Diencephalon (tissue), 1 donor: Measurements from ENCODE around the gene CA14. TPM values are rescaled to one million over a fixed set of nuclear protein-coding genes. Genes with fewer than 3 reads are reported as not detected.

Source experiments
- small RNA-seq: library from RNA; depleted of rRNA; stranded (forward); fragments of <200 nt; gene quantifications from one replicate; pipeline ENCODE3, GENCODE V24; 2014
- total RNA-seq: library from RNA; depleted of rRNA; stranded (reverse); fragments of >200 nt; gene quantifications from one replicate; pipeline ENCODE4 v1.2.3, GENCODE V29; 2014

CA14 gene
- total RNA-seq, result 1.8 TPM

DNA sequence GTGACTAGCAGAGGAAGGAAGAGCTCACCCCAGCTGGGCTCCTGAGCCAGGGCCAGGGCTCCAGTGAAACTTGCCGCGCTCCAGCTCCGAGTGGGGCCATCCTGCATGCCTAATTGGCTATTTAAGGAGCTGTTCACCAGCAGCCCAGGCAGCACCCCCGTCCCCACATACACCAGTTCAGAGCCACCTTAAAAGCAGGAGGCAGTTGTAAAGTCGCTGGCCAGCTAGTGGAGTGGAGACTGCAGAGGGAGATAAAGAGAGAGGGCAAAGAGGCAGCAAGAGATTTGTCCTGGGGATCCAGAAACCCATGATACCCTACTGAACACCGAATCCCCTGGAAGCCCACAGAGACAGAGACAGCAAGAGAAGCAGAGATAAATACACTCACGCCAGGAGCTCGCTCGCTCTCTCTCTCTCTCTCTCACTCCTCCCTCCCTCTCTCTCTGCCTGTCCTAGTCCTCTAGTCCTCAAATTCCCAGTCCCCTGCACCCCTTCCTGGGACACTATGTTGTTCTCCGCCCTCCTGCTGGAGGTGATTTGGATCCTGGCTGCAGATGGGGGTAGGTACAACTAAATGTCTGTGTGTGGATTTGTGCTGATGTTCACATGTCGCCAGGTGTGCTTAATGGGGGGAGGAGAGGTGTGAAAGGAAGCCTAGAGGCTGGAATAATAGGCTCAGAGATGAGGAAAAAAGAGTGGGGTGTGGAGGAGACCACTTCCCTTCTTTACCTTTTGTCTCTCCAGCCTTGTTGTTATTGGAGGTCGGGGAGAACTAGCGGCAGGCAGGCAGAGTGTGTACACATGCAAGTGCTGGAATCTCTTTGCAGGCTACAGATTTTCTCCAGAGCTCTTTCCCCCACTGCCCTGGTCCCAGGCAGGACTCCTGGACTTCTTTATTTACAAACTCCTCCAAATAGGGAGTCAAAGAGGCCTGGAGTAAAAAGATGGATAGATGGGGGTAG is at the start of gene CA14:
Gene CA14 (plus strand): TSS at position 151 of the 962 bp plus-strand sequence. CDS start 355 bp downstream, at position 506.

DNA sequence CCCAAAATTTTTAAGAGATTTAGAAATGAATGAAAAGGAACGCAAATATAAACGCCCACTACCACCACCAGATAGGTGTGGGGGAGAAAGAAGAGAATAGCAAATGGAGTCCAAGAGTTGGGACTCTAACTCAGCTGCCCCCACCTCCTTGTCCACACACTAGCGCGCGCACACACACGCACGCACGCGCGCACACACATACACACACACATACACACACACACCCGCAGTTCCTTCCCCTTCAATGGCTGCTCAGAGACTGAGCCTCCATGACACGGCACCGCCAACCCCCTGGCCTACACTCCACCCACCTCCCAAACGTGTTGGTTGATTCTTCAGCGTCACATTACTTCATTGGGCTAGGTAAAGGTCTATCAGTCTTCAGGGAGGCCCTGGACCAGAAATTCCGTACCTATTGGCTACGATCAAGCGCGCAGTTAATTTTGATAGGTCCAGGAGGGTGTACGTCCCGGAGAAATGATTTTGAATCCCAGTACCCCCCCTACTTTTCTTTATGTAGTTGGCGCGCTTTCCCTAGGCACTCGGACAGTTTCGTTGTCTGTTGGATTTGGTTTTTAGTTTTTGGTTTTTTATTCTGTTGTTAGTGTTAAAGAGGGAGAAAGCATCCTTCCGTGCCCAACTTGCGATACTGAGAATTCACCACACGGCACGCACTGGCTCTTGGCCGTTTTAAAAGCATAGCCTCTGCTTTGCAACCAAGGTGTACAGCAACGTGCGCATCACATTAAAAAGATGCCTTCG is 21.5 kb upstream of the CA14 start, which contains the start of gene ANP32E:
Gene ANP32E (minus strand): TSS at position 261 of the 762 bp plus-strand sequence. CDS start 326 bp downstream, outside the sequence.

DNA sequence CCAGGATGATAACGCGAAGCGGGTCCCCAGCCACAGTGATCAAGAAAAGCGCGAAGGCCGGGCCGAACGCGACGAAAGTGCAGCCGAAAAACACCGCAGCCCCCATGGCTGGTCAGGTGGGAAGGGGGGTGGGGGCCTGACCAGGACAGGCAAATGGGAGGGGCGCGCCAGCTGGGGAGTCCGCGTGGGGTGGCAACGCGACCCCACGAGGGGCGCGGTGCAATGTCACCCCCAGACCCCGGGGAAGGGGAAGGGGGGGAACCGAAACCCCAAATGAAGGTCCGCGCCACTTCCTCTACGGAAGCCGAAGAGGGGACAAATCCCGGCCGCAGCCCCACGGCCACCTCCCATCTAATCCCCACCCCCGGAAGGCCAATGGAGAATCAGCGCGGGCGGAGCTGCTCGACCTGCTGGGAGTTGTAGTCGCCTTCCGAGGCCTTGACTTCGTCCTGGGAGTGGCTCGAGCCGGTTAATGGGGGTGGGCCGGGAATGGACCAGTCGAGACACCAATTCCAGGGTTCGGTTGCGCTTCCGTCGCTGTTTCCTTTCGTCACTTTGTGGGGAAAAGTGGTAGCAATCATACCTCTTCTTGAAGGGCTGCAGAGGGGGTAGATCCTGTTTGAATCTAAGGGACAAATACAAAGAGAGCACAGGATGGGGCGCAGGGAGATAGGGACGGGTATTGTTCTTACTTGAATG is 11.3 kb downstream of the CA14 start, which contains the start of gene APH1A:
Gene APH1A (minus strand): TSS at position 312 of the 699 bp plus-strand sequence. CDS start 206 bp downstream, at position 106.

DNA sequence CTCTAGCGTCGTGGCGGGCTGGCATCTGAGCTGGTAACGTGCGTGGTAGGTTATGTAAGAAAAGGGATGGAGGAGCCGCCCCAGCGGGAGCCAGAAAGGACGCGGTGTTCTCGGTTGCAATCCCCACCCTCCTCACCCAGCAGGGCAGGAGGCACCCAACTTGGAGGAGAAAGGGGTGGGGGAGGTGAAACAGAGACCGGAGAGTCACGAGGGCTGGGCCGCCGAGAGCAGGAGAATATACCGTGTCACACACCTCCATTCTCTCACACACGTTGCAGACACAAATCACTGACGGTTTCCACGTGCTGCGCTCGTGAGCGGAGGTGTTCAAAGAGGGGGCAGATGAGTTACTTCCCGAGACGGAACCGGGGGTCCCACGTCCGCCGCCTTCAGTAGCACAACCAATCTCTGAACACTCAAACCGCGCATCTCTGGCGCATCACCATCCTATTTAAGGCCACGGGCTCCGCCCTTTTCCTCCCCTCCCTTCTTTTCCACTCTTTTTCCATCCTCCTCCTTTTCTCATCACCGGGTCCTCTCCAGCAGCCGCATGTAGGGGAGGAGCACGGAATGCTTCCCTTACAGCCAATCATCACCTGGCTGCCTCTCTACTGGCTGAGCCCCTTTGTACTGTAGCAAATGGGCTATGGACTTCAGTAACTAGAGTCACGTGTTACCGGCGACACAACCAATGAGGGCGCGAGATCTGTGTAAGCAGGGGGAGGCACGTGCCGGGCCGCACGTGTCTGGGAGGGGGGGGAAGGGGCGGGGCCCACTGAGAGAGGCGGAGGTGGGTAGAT is 24.4 kb downstream of the CA14 start, which contains the start of gene CIART:
Gene CIART (plus strand): TSS at position 797 of the 800 bp plus-strand sequence. CDS start 714 bp downstream, outside the sequence.

DNA sequence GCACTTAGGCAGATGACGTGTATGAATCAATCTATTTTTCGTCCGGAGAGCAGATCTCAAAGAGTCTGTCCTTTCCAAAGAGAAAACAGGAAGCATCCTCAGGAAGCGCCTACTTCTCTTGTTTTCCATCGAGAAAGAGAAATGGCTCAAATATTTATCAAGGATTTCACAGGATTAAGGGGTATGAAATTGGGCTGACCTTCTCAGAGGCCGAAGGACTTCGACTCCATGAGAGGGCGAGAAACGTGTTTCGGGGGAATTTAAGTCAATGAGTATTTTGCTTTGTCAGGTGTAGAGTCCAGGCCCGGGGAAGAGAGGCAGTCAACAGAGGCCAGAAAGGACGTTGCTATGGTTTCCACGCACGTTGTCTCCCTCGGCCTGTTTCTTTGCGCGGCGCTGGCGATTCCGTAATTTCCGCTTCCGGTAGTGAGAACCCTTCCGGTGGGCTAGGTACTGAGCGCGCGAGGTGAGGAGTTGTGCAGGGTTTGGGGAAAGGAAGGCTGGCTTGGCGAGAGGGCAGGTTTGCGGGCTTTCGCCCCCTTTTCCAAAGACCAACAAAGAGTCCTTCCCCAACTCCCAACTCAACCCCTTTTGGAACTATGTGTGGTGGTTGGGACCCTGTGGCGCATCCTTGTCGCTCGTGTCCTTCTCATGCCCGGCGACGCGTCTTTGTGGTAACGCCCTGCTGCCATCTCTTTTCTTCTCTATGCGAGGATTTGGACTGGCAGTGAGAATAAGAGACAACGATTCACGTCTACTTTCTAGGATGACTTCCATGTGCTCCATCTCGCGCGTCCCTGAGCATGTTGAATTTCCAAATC is 36.1 kb downstream of the CA14 start, which contains the start of gene MRPS21:
Gene MRPS21 (plus strand): TSS at position 429 of the 821 bp plus-strand sequence. CDS start 506 bp downstream, outside the sequence.

Small RNA genes lying within 50 kb of the gene (small RNA-seq; reads per million reads assigned to genes)
- gene RN7SL480P, result not detected
- 4.6 reads per million, percentile 91 among the genes with 10 or more reads in this experiment for gene RNU2-17P

Other genes starting within 250 kb of the CA14 start
- gene OTUD7B, start 247.0 kb upstream of the CA14 start, total RNA-seq, result 9.9 TPM
- gene VPS45, start 190.0 kb upstream of the CA14 start, total RNA-seq, result 79.4 TPM
- gene PLEKHO1, start 107.9 kb upstream of the CA14 start, total RNA-seq, result 39.9 TPM
- gene ANP32E, start 21.7 kb upstream of the CA14 start, total RNA-seq, result 40.8 TPM
- gene APH1A, start 11.2 kb downstream of the CA14 start, total RNA-seq, result 72.9 TPM
- 21.5 TPM for gene C1orf54, start 15.0 kb downstream of the CA14 start, total RNA-seq
- gene CIART, start 24.8 kb downstream of the CA14 start, total RNA-seq, result 6.5 TPM
- 61.6 TPM for gene MRPS21, start 36.1 kb downstream of the CA14 start, total RNA-seq
- 45.2 TPM for gene PRPF3, start 63.8 kb downstream of the CA14 start, total RNA-seq
- 18.9 TPM for gene RPRD2, start 106.4 kb downstream of the CA14 start, total RNA-seq
- 33.7 TPM for gene TARS2, start 229.6 kb downstream of the CA14 start, total RNA-seq